T-helper 1 cell treated with Interleukin-12 subunit alpha and Interleukin-12 subunit beta and Interleukin-4 antibody, amounts not matched to agents 30 μg/mL and 1 μg/mL, for 36 hours (primary cell): ENCODE data around the gene FRAS1.
"Not testable (repeated sequence)": the region's sequence is repeated elsewhere in the genome, so short reads cannot be mapped to it uniquely, and the experiment has no call there.

Experiments used
- H3K27ac Mint-ChIP-seq: one replicate; pipeline ENCODE4 v1.8.0; 2021; ENCODE audit warnings: mild to moderate bottlenecking, mixed read lengths
- H3K27me3 Mint-ChIP-seq: one replicate; pipeline ENCODE4 v1.8.0; 2021; ENCODE audit warnings: low read depth, mixed read lengths
- H3K36me3 Mint-ChIP-seq: one replicate; pipeline ENCODE4 v1.8.0; 2021; ENCODE audit warnings: low read depth, mixed read lengths
- H3K4me1 Mint-ChIP-seq: one replicate; pipeline ENCODE4 v1.8.0; 2021; ENCODE audit warnings: low read depth, mixed read lengths
- H3K4me3 Mint-ChIP-seq: one replicate; pipeline ENCODE4 v1.8.0; 2021; ENCODE audit warnings: mild to moderate bottlenecking, moderate library complexity, mixed read lengths
- H3K9me3 Mint-ChIP-seq: one replicate; pipeline ENCODE4 v1.8.0; 2021; ENCODE audit warnings: mixed read lengths

Gene FRAS1

DNA sequence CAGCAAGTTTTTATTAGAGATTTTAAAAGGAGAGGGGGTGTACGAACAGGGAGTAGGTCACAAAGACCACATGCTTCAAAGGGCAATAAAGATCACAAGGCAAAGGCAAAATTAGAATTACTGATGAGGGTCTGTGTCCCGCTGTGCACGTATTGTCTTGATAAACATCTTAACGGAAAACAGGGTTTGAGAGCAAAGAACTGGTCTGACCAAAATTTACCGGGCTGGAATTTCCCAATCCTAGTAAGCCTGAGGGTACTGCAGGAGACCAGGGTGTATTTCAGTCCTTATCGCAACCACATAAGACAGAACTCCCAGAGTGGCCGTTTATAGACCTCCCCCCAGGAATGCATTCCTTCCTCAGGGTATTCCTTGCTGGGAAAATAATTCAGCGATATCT is 195.7 kb downstream of the FRAS1 start:
- not testable (repeated sequence) for H3K4me3 Mint-ChIP-seq, H3K27ac Mint-ChIP-seq, H3K27me3 Mint-ChIP-seq, H3K36me3 Mint-ChIP-seq, H3K4me1 Mint-ChIP-seq
- H3K9me3 Mint-ChIP-seq, result peaks cover 14% of the 10 kb centered on the region

DNA sequence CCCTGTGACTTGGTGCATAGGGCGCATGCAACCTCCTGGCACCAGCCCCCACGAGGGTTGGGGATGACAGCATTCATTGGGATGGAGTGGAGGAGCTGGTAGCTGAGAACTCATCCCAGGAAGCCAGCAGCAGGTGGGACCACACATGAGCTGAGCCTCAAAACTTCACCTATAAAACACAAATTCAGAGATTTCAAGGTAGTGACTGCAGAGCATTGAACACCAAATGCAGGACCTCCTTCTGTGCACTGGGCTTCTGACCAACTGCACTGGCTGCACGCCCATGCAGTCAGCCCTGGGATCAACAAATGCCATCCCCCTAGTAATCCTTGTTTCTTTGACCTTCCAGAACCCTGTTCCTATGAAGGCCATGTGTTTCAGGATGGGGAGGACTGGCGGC is 197.8 kb downstream of the FRAS1 start:
- Mint-ChIP-seq H3K4me1 (no peaks in the 10 kb centered on the region), H3K4me3 (no peak overlapping the region), H3K27me3 (no peaks in the 10 kb centered on the region), H3K36me3 (no peaks in the 10 kb centered on the region), H3K27ac (no peak overlapping the region), H3K9me3 (peaks cover 14% of the 10 kb centered on the region)

DNA sequence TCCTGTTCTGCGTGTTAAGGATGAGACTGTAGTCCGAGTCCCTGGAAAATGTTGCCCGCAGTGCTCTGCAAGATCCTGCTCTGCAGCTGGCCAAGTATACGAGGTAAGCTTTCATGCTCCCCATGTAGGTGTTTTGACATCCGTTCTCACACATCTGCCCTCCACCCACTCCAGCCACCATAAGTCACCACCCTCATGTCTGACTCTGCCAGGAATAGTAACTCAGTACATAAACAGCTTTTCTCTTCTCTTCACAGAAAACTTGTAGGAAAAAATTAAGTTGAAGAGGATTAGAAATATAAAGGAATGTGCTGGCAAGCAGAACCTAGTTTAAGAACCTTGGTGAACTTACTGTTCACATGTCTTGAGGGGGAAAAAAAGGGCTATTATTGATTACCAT is 207.9 kb downstream of the FRAS1 start:
- no peaks in the 10 kb centered on the region for H3K36me3 Mint-ChIP-seq
- H3K4me1 Mint-ChIP-seq, result no peaks in the 10 kb centered on the region
- peaks cover 4% of the 10 kb centered on the region for H3K9me3 Mint-ChIP-seq
- no peak overlapping the region for H3K27ac Mint-ChIP-seq
- no peak overlapping the region for H3K4me3 Mint-ChIP-seq
- no peaks in the 10 kb centered on the region for H3K27me3 Mint-ChIP-seq

DNA sequence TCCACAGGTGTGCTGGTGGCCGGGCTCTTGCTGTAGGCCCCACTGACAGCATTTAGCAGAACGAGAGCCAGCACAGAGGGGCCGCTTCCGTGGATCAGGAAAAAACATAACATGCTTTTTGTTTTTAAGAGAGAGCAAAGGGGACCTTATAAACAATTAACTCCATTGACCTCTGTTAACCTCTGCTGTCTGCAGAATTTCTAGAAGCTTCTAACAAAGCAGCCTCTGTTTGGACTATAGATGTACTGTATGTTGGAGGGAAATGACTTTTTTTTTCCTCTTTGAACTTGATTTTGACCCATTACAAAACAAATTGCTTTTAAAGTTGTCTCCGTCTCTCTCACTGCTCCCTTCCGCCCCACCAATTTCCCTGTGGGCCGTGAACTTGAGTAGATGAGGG is 210.7 kb downstream of the FRAS1 start:
- Mint-ChIP-seq H3K9me3 (no peaks in the 10 kb centered on the region), H3K27me3 (no peaks in the 10 kb centered on the region), H3K27ac (no peak overlapping the region), H3K4me1 (no peaks in the 10 kb centered on the region), H3K36me3 (no peaks in the 10 kb centered on the region), H3K4me3 (no peak overlapping the region)

DNA sequence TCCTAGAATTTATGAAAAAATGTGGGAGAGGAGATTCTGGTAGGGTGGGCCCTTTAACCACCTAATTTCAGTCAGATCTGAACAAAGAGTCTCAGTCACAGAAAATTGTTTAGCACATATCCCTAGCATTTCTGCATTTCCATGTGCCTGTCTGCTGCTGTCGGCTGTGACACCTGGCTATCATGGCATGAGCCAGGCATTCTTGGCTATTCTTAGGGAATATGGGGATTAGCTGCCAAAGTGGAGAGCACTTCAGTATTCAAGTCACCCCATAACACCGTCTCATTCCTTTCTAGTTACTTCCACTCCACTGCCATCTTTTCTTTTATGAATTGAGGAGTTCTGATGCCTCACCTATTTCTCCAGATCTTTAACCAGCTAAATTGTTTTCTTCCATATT is 211.5 kb downstream of the FRAS1 start:
- no peak overlapping the region for H3K27ac Mint-ChIP-seq

DNA sequence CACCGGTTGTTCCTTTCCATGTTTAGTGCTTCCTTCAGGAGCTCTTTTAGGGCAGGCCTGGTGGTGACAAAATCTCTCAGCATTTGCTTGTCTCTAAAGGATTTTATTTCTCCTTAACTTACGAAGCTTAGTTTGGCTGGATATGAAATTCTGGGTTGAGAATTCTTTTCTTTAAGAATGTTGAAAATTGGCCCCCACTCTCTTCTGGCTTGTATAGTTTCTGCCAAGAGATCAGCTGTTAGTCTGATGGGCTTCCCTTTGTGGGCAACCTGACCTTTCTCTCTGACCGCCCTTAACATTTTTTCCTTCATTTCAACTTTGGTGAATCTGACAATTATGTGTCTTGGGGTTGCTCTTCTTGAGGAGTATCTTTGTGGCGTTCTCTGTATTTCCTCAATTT is 218.3 kb downstream of the FRAS1 start:
- H3K9me3 Mint-ChIP-seq, H3K27me3 Mint-ChIP-seq, H3K27ac Mint-ChIP-seq, H3K4me1 Mint-ChIP-seq, H3K36me3 Mint-ChIP-seq, H3K4me3 Mint-ChIP-seq: not testable (repeated sequence)

More for the DNA sequence above, 211.5 kb downstream of the FRAS1 start:
- Mint-ChIP-seq H3K9me3 (no peaks in the 10 kb centered on the region), H3K4me1 (no peaks in the 10 kb centered on the region), H3K4me3 (no peak overlapping the region), H3K27me3 (no peaks in the 10 kb centered on the region), H3K36me3 (no peaks in the 10 kb centered on the region)

DNA sequence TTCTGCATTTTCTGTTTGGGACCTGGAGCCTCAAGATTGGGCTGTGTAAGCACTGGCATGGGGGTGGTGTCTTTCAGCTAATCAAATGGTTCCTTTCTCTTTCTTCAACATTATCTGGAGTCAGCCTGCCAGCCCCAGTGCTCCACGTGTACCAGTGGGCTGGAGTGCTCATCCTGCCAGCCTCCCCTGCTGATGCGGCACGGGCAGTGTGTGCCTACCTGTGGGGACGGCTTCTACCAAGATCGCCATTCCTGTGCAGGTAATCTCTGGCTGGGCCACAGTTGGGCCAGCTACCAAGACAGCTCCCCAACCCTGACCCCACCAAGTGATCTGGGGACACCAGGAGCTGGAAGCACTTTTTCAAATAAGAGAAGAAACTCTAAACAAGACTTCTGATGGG is 229.2 kb downstream of the FRAS1 start:
- Mint-ChIP-seq H3K36me3 (no peaks in the 10 kb centered on the region), H3K4me1 (no peaks in the 10 kb centered on the region), H3K9me3 (no peaks in the 10 kb centered on the region), H3K27me3 (peaks cover 27% of the 10 kb centered on the region), H3K27ac (no peak overlapping the region), H3K4me3 (no peak overlapping the region)

DNA sequence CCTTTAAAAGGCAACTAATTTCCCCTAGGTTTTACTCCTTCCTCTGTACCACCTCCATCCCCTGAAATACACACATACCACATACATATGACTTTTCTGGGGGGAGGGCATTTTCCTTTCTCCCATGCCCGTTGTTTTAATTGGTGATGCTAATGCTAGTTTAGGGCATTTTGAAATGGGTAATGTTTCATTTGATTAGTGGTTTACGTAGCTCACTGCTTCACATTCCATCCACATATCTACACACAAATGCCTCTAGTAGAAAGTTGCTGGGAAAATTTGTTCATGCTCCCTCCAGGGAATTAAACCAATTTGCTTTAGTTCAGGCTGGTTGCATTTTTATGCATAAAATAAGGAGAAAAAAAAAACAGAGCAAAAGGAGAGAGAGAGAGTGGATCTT is 231.2 kb downstream of the FRAS1 start:
- no peaks in the 10 kb centered on the region for H3K36me3 Mint-ChIP-seq
- H3K27me3 Mint-ChIP-seq, result peaks cover 25% of the 10 kb centered on the region
- H3K27ac Mint-ChIP-seq, result no peak overlapping the region
- no peaks in the 10 kb centered on the region for H3K9me3 Mint-ChIP-seq
- H3K4me1 Mint-ChIP-seq, result no peaks in the 10 kb centered on the region
- H3K4me3 Mint-ChIP-seq, result no peak overlapping the region

DNA sequence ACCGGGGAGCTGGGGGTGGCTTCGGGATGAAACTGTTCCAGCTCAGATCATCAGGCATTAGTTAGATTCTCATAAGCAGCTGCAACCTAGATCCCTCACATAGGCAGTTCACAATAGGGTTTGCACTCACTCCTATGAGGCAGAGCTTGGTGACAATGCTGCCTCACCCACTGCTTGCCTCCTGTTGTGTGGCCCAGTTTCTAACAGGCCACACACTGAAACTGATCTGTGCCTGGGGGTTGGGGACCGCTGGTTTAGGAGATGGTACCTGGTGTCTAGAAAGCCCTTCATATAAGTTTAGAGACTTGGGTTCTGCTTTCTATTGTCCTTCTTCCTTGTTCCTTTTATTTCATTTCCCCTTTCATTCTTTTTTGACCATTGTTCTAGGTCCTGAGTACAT is 234.2 kb downstream of the FRAS1 start:
- Mint-ChIP-seq H3K27me3 (peaks cover 24% of the 10 kb centered on the region), H3K36me3 (no peaks in the 10 kb centered on the region), H3K9me3 (no peaks in the 10 kb centered on the region), H3K4me3 (no peak overlapping the region), H3K27ac (no peak overlapping the region), H3K4me1 (no peaks in the 10 kb centered on the region)

DNA sequence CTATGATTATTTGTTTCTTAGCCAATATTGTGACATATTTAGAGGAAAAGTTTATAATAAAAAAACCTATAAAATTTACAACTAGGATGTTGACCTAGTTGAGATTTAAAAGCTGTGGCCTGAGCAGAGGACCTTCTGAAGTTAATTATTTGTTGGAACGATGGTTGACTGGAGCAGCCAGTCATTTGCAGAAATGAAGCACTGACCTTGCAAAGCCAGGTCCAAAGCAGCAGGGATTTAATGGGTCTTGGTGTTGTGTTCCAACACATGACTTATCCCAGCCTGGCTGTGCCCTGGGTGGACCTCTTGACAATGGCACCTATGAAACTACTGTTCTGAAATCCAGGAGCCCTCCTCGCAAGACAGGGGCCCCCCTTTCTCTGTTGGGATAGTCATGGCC is 235.2 kb downstream of the FRAS1 start:
- H3K9me3 Mint-ChIP-seq, result no peaks in the 10 kb centered on the region
- H3K36me3 Mint-ChIP-seq, result no peaks in the 10 kb centered on the region
- H3K27ac Mint-ChIP-seq, result no peak overlapping the region
- H3K4me1 Mint-ChIP-seq, result no peaks in the 10 kb centered on the region
- H3K27me3 Mint-ChIP-seq, result peaks cover 22% of the 10 kb centered on the region
- no peak overlapping the region for H3K4me3 Mint-ChIP-seq

DNA sequence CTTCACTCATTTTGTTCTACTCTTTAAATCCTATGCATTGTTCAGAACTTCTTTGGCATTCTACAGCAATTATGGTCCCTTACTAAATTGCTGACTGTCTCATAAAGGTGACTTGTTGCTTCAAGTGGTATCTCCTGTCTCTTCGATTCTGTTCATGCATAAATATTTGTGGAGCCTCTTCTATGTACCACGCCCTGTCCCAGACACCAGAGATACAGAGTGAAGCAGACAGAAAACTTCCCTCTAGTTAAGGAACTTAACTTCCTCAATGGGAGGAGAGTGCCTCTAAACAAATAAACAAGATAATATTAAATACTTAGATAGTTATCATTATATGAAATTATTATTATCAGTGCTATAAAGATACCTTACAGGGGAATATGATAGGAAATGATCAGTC is 235.7 kb downstream of the FRAS1 start:
- no peaks in the 10 kb centered on the region for H3K36me3 Mint-ChIP-seq
- H3K27me3 Mint-ChIP-seq, result peaks cover 19% of the 10 kb centered on the region
- H3K27ac Mint-ChIP-seq, result no peak overlapping the region
- H3K4me1 Mint-ChIP-seq, result peaks cover 1% of the 10 kb centered on the region
- H3K4me3 Mint-ChIP-seq, result no peak overlapping the region
- H3K9me3 Mint-ChIP-seq, result no peaks in the 10 kb centered on the region

DNA sequence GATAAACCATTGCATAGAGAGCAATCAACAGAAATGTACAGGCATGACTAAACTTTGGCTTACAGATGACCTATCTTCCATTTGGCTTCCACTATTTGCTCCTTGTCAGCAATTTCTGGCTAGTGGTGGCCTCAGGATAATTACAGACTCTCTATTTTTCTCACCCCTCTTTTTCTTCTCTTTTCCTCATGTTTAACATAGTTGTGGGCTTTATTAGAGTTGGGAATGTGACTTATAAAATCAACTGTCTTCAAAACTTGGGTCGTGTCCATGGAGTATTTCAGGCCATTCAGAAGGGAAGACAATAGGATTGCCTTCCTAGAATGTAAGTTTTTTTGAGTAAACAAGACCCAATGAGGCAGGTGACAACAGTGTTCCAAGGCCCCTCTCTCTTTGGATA is 236.2 kb downstream of the FRAS1 start:
- H3K27me3 Mint-ChIP-seq, result peaks cover 15% of the 10 kb centered on the region
- peaks cover 1% of the 10 kb centered on the region for H3K4me1 Mint-ChIP-seq
- no peaks in the 10 kb centered on the region for H3K36me3 Mint-ChIP-seq
- H3K4me3 Mint-ChIP-seq, result no peak overlapping the region
- H3K9me3 Mint-ChIP-seq, result no peaks in the 10 kb centered on the region
- H3K27ac Mint-ChIP-seq, result no peak overlapping the region

DNA sequence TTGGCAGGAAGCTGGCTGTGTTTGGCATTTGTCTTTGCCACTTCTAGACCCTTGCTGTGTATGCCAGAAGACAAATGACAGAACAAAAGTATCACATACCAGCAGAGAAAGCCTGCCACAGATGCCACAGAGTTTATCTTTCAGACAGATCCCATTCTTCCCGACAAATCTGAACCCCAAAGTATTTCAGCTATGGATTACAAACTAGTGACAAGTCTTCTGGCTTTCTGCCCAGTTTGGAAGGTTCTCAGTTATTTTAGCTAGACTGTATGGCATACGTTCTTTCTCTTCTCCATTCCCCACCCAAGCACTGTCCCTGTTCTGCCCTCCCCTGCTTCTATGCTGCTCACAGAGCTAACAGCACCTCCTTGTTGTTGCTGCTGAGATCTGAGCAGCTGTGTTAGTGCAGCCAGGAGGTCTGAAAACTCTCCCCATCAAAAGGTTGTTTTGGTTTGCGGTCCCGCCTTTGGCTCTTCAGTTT is 236.7 kb downstream of the FRAS1 start:
- Mint-ChIP-seq H3K4me1 (peaks cover 1% of the 10 kb centered on the region), H3K36me3 (no peaks in the 10 kb centered on the region), H3K27ac (no peak overlapping the region), H3K9me3 (no peaks in the 10 kb centered on the region), H3K27me3 (peaks cover 17% of the 10 kb centered on the region), H3K4me3 (no peak overlapping the region)

DNA sequence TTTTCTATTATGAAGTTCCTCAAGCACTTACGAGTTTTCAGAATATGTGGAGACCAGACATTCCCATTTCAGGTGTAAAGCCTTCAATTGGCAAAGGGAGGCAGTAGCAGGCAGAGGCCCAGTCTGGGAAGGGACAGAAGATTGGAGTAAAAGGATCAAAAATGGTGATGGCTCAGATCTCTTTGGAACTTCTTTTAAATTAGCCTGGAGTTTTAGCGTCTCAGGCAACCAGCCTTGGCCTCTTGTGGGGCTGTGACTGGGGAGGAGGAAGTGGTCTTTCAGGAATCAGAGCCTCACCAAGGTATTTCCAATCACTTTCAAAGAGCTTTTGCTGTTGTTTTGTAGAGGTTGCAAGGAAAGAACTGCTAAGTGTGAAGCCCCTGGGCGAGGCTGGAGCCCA is 239.1 kb downstream of the FRAS1 start:
- no peak overlapping the region for H3K27ac Mint-ChIP-seq
- H3K27me3 Mint-ChIP-seq, result peaks cover 19% of the 10 kb centered on the region
- peaks cover 1% of the 10 kb centered on the region for H3K4me1 Mint-ChIP-seq
- H3K4me3 Mint-ChIP-seq, result no peak overlapping the region
- no peaks in the 10 kb centered on the region for H3K9me3 Mint-ChIP-seq
- H3K36me3 Mint-ChIP-seq, result no peaks in the 10 kb centered on the region

DNA sequence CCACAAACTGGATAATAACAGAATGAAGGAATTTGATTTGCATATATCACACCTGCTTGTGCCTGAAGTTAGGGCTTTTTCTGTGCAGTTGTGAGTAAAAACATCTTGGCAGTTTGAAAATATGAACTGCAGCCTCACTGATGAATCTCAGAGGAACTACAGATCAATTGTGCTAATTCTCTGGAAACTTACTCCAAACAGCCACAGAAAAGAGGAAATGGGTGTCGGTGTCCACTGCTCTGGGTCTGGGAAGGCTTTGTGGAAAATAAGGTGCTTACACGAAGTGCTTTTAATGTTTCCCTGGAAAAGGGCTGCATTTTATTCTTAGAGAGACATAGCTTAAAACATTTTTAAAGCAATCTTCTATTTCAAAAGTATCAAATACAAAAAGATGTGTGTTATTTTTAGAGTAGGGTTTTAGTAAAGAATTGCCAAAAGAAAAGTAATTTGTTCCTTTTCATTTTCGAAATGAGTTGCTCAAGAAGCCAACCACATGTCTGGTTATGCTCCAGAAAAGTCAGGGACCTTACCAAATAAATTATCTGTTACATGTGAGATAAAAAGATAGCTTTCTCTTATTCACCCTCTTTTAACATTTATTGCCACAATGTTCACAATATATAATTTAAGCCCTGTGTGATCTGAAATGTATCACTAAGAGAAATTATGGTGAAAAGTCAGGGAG is 240.1 kb downstream of the FRAS1 start:
- peaks cover 19% of the 10 kb centered on the region for H3K27me3 Mint-ChIP-seq
- H3K9me3 Mint-ChIP-seq, result no peaks in the 10 kb centered on the region
- no peaks in the 10 kb centered on the region for H3K36me3 Mint-ChIP-seq
- no peak overlapping the region for H3K27ac Mint-ChIP-seq
- no peak overlapping the region for H3K4me3 Mint-ChIP-seq
- peaks cover 1% of the 10 kb centered on the region for H3K4me1 Mint-ChIP-seq

DNA sequence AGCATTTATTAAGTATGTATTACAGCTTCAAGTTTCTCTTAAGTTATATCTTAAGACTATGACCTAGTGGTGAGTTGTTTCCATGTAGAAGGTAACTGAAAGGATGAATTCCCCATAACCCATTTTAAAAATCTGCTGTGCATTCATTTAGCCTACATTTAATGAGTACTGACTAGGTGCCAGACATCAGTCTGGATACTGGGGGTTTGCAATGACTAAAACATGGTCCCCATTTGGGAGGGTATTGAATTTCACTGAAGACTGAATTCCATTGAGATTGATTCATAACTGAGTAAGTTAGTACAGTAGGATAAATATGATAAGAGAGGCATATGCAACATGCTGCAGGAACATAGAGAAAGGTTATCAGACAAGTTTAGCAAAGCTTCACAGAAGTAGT is 241.5 kb downstream of the FRAS1 start:
- H3K27me3 Mint-ChIP-seq, result peaks cover 19% of the 10 kb centered on the region
- H3K4me1 Mint-ChIP-seq, result peaks cover 1% of the 10 kb centered on the region
- H3K4me3 Mint-ChIP-seq, result no peak overlapping the region
- H3K9me3 Mint-ChIP-seq, result no peaks in the 10 kb centered on the region
- no peaks in the 10 kb centered on the region for H3K36me3 Mint-ChIP-seq
- H3K27ac Mint-ChIP-seq, result no peak overlapping the region
